Naive thymus-derived CD8-positive, alpha-beta T cell (primary cell): ENCODE results near the gene SRPK2. TPM values are rescaled to one million over a fixed set of nuclear protein-coding genes. Genes with fewer than 3 reads are reported as not detected.
"Not testable (repeated sequence)": the region's sequence is repeated elsewhere in the genome, so short reads cannot be mapped to it uniquely, and the experiment has no call there.

ENCODE experiments used
- ATAC-seq, 2 donors: fragments of 150-1000 bp; cut with Tn5 transposase in 1 of 2; sonication (Bioruptor Pico), chemical (Tn5 transposase) in 1 of 2; 1 replicate in 1 of 2; 2 replicates in 1 of 2; pipeline ENCODE4 v1.10.0; 2021; ENCODE audit warnings: mild to moderate bottlenecking in 2 of 2, moderate library complexity in 2 of 2
- POLR2A ChIA-PET: fragments of 350-600 bp; sonication (Branson Sonifier 250); formaldehyde crosslinking; loops from one replicate; lab custom pipeline; 2021; ENCODE audit warnings: antibody characterized with exemption; lab: Charles Lee
- DNase-seq, 10 donors: peaks; one replicate each; pipeline versions ENCODE4 v3.0.0 to v3.0.0-alpha.2; 2020 to 2022
- H3K27ac Mint-ChIP-seq, 10 donors: one replicate each; pipeline ENCODE4 v1.8.0; 2020 to 2022; ENCODE audit warnings: mild to moderate bottlenecking in 10 of 10, mixed read lengths in 10 of 10, moderate library complexity in 4 of 10, inconsistent platforms in 1 of 10
- H3K27me3 Mint-ChIP-seq, 5 donors: one replicate each; pipeline ENCODE4 v1.8.0; 2021 to 2022; ENCODE audit warnings: mixed read lengths in 5 of 5
- H3K36me3 Mint-ChIP-seq, 3 donors: one replicate each; pipeline ENCODE4 v1.8.0; 2020 to 2022; ENCODE audit warnings: mixed read lengths in 3 of 3, mild to moderate bottlenecking in 2 of 3, inconsistent platforms in 1 of 3
- H3K4me1 Mint-ChIP-seq, 4 donors: one replicate each; pipeline ENCODE4 v1.8.0; 2021 to 2022; ENCODE audit warnings: mixed read lengths in 4 of 4
- H3K4me3 Mint-ChIP-seq, 10 donors: one replicate each; pipeline ENCODE4 v1.8.0; 2020 to 2022; ENCODE audit warnings: mild to moderate bottlenecking in 10 of 10, mixed read lengths in 10 of 10, moderate library complexity in 6 of 10, inconsistent platforms in 1 of 10
- H3K9me3 Mint-ChIP-seq, 9 donors: one replicate each; pipeline ENCODE4 v1.8.0; 2020 to 2022; ENCODE audit warnings: mixed read lengths in 9 of 9, mild to moderate bottlenecking in 3 of 9, inconsistent platforms in 1 of 9, moderate library complexity in 1 of 9
- polyA plus RNA-seq, 3 donors: library from polyadenylated mRNA; unstranded; fragments of 300-500 nt; fragmentation: Illumina TruSeq; gene quantifications; one replicate each; pipeline ENCODE4 v1.2.3, GENCODE V29; 2021
- total RNA-seq, 8 experiments: library from RNA in 2 of 8; stranded (reverse) in 2 of 8; gene quantifications; one replicate each; pipeline ENCODE4 v1.2.3 and lab custom pipeline; 2021 to 2026

The SRPK2 gene
- total and polyA plus RNA-seq, 5 experiments from 2014 or later, result 39.2 to 47.1 (median 40.4) TPM

DNA sequence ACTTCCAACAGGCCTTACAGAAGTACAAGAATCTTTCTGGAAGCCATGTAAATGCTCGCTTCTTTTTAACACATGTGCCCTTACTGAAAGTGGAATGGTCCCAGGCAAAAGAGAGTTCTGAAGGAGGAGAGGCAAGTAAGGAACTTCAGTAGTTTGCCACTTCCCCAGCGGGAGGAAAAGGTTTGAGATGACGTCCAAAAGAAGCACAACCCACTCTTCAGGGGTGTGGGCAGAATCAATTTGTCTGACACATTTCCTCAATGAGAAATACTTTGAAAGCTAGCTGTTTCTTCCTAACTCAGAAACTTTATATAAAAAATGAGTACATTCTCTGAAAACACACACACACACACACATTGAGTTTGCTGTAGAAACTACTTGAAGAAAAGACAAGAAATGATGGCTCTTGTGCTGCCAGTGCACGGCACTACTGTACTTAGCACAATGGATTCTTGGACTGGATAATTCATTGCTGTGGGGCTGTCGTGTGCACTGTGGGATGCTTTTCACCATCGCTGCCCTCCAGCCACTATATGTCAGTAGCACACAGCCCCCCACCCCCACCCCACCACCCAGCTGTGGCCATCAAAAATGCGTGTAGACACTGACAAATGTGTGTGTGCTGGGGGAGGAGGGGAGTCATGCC lies 183.0 kb downstream of the SRPK2 start:
- DNase-seq (peak in 5 of 10 donors; percentile 21 to 51 (median 38)), ATAC-seq (peak; percentile 76 to 85)
- H3K27ac Mint-ChIP-seq, result peak overlapping the region in 9 of 10 donors; percentile 29 to 81 (median 64)
- no peaks in the 10 kb centered on the region for H3K27me3 Mint-ChIP-seq
- H3K9me3 Mint-ChIP-seq, result no peaks in the 10 kb centered on the region
- peaks cover 0 to 27% (median 17%) of the 10 kb centered on the region in 3 donors for H3K36me3 Mint-ChIP-seq
- POLR2A ChIA-PET, result no interaction called here
- H3K4me3 Mint-ChIP-seq, result peak overlapping the region in 8 of 10 donors; percentile 8 to 57 (median 34)
- H3K4me1 Mint-ChIP-seq, result peaks cover 30 to 66% (median 59%) of the 10 kb centered on the region in 4 donors

DNA sequence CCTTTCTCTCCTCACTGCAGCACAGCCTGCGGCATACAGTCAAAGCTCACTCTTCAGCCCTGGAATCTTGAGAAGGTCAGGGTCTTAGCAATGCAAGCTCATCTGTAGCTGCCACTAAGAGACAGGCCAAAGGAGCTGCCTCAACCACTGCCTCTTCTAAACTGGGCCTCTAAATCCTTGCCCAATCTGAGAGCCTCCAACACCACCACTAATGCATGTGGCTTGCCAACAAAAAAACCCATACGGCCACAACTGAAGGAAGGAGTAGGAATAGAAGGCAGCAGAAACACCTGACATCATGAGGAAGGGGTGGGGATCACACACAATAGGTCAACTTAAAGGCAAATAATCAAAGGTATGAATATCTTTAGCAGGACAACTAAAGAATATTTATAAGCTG lies 183.8 kb downstream of the SRPK2 start:
- peak overlapping the region in 1 of 10 donors; percentile 5 for H3K4me3 Mint-ChIP-seq
- DNase-seq (no peak), ATAC-seq (no peak)
- H3K4me1 Mint-ChIP-seq, result peaks cover 26 to 62% (median 54%) of the 10 kb centered on the region in 4 donors
- no peaks in the 10 kb centered on the region for H3K9me3 Mint-ChIP-seq
- H3K27ac Mint-ChIP-seq, result peak overlapping the region in 3 of 10 donors; percentile 41 to 55 (median 53)
- H3K36me3 Mint-ChIP-seq, result peaks cover 0 to 35% (median 24%) of the 10 kb centered on the region in 3 donors
- POLR2A ChIA-PET, result interaction anchor here (0.7 kb wide), 1 partner anchor 10 kb away, joined by 3 read pairs; no protein-coding TSS in a partner anchor
- no peaks in the 10 kb centered on the region for H3K27me3 Mint-ChIP-seq

DNA sequence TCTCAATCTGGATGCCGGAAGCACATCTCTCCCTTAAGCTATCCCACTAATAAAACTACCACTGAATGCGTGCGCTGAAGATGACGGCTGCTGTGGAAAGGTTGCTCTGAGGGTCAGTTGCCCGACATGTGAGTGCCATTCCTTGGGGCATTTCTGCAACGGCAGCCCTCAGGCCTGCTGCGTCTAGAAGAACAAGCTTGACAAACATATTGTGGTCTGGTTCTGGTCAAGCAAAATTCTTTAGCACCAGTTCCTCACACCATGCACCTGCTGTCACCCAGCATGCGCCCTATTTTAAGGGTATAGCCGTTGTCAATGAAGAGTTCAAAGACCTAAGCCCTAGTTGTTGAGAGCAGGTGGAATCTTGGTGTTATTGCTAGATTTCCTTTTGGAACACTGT lies 184.2 kb downstream of the SRPK2 start:
- POLR2A ChIA-PET, result interaction anchor here (0.7 to 1.0 kb wide), 2 partner anchors 11 to 190 kb away, joined by 3 read pairs; partner anchors contain the start of gene KMT2E
- peak overlapping the region in 1 of 10 donors; percentile 12 for H3K27ac Mint-ChIP-seq
- no peak for ATAC-seq
- H3K9me3 Mint-ChIP-seq, result no peaks in the 10 kb centered on the region
- no peak overlapping the region for H3K4me3 Mint-ChIP-seq
- no peak for DNase-seq
- peaks cover 25 to 59% (median 52%) of the 10 kb centered on the region in 4 donors for H3K4me1 Mint-ChIP-seq
- H3K27me3 Mint-ChIP-seq, result no peaks in the 10 kb centered on the region
- H3K36me3 Mint-ChIP-seq, result peaks cover 0 to 37% (median 24%) of the 10 kb centered on the region in 3 donors

DNA sequence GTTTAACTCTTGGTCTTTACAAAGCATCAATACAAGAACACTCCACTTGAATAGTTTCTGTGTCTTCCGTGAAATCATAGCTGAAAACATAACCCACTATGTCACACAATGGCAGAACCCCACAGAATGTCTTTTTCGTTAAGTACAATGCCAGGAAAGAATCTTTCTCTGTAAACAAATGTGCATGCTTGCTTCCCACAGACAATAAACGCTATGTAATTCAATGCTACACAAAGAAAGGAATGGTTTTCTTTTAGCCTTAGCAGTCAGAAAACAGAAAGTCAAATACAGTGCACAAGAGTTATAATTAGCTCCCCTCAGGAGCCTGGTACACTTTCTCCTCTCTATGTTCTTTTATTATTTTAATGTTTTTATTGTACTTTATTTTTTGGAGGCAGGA lies 186.1 kb downstream of the SRPK2 start:
- Mint-ChIP-seq H3K9me3 (no peaks in the 10 kb centered on the region), H3K27ac (peak overlapping the region in 1 of 10 donors; percentile 46), H3K4me3 (no peak overlapping the region), H3K4me1 (peaks cover 23 to 58% (median 48%) of the 10 kb centered on the region in 4 donors), H3K36me3 (peaks cover 0 to 52% (median 31%) of the 10 kb centered on the region in 3 donors), H3K27me3 (no peaks in the 10 kb centered on the region)
- no peak for DNase-seq
- POLR2A ChIA-PET, result no interaction called here
- ATAC-seq, result no peak

DNA sequence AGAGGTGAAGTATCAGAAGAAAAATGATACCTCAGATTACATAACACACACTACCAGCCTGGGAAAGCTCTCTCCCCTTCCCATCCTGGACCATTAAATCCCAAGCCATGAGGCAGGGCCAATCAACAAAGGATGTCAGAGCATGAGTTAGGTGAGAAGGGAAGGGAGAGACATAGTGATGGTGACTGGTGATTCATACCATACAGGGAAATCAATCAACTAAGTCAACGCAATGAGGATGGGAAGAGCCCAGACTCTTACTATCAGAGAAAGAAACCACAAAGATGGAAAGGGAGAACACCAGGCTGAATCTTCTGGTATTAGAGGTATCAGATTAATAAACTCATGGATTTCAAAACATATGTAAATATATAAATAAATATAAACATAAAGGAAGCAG lies 189.3 kb downstream of the SRPK2 start:
- no peaks in the 10 kb centered on the region for H3K27me3 Mint-ChIP-seq
- H3K4me3 Mint-ChIP-seq, result no peak overlapping the region
- H3K36me3 Mint-ChIP-seq, result peaks cover 0 to 65% (median 34%) of the 10 kb centered on the region in 3 donors
- no peaks in the 10 kb centered on the region for H3K9me3 Mint-ChIP-seq
- no peak for DNase-seq
- H3K4me1 Mint-ChIP-seq, result peaks cover 18 to 37% (median 26%) of the 10 kb centered on the region in 4 donors
- no peak for ATAC-seq
- POLR2A ChIA-PET, result no interaction called here
- H3K27ac Mint-ChIP-seq, result no peak overlapping the region

DNA sequence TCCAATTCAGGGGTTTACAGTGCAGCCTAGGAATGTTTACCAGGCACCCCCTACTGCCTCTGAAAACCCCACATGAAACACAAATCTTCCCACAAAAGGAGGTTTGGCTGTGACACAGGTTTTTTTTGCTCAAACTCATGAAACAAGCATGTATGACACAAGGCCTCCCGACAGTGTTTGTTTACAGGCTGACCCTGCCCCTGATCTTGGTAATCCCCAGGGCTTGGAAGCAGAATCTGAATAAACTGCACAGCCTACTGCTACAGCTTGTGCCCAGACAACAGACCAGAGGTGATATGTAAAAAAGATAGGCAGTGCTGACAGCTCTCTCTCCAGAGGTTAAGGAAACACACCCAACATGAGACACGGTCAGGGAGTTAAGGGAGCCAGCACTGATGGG lies 190.5 kb downstream of the SRPK2 start:
- H3K27ac Mint-ChIP-seq, result no peak overlapping the region
- no peak overlapping the region for H3K4me3 Mint-ChIP-seq

DNA sequence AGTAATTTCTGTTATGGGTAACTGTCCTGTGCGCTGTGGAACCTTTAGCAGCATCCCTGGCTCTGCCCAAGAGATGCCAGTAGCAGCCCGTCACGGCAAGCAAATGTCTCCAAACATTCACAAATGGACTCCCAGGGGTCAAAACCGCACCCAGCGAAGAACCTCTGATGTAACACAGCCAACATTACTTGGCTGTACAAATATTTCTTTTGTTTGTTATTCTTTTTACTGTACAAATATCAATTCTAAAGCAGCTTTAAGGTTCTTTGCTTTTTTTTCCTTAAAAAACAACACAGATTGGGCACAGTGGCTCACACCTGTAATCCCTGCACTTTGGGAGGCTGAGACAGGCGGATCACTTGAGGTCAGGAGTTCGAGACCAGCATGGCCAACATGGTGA lies 192.2 kb downstream of the SRPK2 start:
- DNase-seq (no peak), ATAC-seq (no peak)
- Mint-ChIP-seq H3K9me3 (no peaks in the 10 kb centered on the region), H3K27ac (no peak overlapping the region), H3K4me1 (peaks cover 18 to 37% (median 32%) of the 10 kb centered on the region in 4 donors), H3K36me3 (peaks cover 0 to 55% (median 25%) of the 10 kb centered on the region in 3 donors), H3K4me3 (no peak overlapping the region), H3K27me3 (no peaks in the 10 kb centered on the region)
- POLR2A ChIA-PET, result no interaction called here

More for the DNA sequence above, 190.5 kb downstream of the SRPK2 start:
- POLR2A ChIA-PET, result no interaction called here
- Mint-ChIP-seq H3K27me3 (no peaks in the 10 kb centered on the region), H3K4me1 (peaks cover 18 to 33% (median 26%) of the 10 kb centered on the region in 4 donors), H3K9me3 (no peaks in the 10 kb centered on the region), H3K36me3 (peaks cover 0 to 66% (median 36%) of the 10 kb centered on the region in 3 donors)
- ATAC-seq, result no peak
- no peak for DNase-seq

DNA sequence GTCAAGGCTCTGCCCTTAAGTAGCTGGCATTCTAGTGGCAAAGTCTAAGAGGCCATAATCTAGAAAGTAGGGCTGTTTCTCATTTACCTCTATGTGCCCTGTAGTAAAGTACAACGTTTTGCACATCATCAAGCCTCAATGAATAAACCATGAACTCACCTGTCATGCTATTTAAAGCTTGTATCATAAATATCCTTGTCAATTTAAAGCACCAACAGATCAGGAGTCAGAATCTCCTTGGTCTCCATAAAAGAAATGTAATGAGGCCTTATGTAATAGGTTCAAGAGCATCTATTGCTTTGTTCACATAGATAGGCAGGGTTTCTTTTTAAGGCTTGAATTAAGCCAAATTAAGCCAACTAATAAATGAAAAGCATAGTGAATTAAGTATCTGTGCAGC lies 192.8 kb downstream of the SRPK2 start:
- Mint-ChIP-seq H3K4me3 (no peak overlapping the region), H3K4me1 (peaks cover 18 to 43% (median 33%) of the 10 kb centered on the region in 4 donors), H3K27me3 (no peaks in the 10 kb centered on the region), H3K27ac (peak overlapping the region in 1 of 10 donors; percentile 20), H3K36me3 (peaks cover 0 to 49% (median 23%) of the 10 kb centered on the region in 3 donors), H3K9me3 (no peaks in the 10 kb centered on the region)
- POLR2A ChIA-PET, result no interaction called here
- no peak for DNase-seq
- no peak for ATAC-seq

DNA sequence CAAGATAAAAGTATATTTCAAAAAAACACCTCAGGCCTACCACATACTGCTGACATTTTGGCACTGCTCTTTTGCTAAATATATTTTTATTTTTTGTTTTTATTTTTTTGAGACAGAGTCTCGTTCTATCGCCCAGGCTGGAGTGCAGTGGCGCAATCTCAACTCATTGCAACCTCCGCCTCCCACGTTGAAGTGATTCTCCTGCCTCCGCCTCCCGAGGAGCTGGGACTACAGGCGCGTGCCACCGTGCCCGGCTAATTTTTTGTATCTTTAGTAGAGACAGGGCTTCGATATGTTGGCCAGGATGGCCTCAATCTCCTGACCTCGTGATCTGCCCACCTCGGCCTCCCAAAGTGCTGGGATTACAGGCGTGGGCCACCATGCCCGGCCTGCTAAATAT lies 193.8 kb downstream of the SRPK2 start:
- H3K4me3 Mint-ChIP-seq, ATAC-seq, H3K9me3 Mint-ChIP-seq, POLR2A ChIA-PET, H3K27me3 Mint-ChIP-seq, DNase-seq: not testable (repeated sequence)
- H3K27ac Mint-ChIP-seq, result peak overlapping the region in 2 of 10 donors; percentile 20 to 29
- peaks cover 0 to 40% (median 19%) of the 10 kb centered on the region in 3 donors for H3K36me3 Mint-ChIP-seq
- H3K4me1 Mint-ChIP-seq, result peaks cover 16 to 44% (median 33%) of the 10 kb centered on the region in 4 donors

DNA sequence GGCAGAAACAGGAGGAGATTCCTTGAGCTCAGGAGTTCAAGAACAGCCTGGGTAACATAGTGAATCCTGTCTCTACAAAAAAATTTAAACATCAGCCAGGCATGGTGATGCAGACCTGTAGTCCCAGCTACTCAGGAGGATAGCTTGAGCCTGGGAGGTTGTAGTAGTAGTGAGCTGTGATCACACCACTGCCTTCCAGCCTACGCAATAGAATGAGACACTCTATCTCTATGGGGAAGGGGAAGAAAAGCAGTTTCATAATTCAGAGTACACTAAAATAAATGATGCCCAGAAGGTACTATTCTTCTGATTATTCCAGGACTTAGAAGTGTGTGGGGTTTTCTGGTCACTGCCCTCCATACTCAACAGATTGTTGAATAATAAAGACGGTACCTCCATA lies 197.4 kb downstream of the SRPK2 start:
- ATAC-seq, result no peak
- peak overlapping the region in 2 of 10 donors; percentile 11 to 12 for H3K27ac Mint-ChIP-seq

DNA sequence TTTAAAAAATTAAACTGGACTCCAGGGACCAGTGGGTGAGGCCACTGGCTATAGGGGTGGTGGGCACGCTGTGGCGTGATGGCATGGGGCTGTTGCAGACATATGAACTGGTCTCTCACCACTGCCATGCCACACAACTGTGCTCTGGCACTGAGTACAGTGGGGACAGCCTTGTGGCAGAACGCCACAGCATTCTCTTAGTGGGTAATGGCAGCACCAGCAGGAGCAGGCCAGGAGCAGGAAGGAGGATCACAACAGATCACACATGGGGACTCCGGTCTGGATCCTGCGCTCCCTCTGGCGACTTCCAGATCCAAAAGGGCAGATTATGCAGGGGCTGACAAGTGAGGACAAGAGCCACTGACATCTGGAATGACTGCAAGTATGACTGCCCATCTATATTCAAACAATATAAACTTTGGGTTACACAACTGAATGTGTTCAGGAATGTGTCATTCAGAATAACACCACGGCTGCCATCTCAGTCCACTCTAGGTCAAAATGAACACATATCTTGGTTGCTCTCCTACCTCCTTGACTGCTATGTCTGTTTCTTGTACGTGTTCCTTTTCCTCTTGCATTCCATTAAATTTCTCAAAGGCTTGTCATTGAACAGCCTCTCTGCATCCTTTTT lies 198.7 kb downstream of the SRPK2 start:
- Mint-ChIP-seq H3K4me1 (peaks cover 7 to 39% (median 24%) of the 10 kb centered on the region in 4 donors), H3K4me3 (no peak overlapping the region), H3K27ac (no peak overlapping the region), H3K36me3 (peaks cover 0 to 10% (median 8%) of the 10 kb centered on the region in 3 donors), H3K9me3 (no peaks in the 10 kb centered on the region), H3K27me3 (no peaks in the 10 kb centered on the region)
- POLR2A ChIA-PET, result no interaction called here
- DNase-seq (no peak), ATAC-seq (no peak)

More for the DNA sequence above, 197.4 kb downstream of the SRPK2 start:
- Mint-ChIP-seq H3K9me3 (no peaks in the 10 kb centered on the region), H3K4me1 (peaks cover 12 to 42% (median 29%) of the 10 kb centered on the region in 4 donors), H3K4me3 (no peak overlapping the region), H3K27me3 (no peaks in the 10 kb centered on the region), H3K36me3 (peaks cover 0 to 19% (median 10%) of the 10 kb centered on the region in 3 donors)
- POLR2A ChIA-PET, result interaction anchor here (0.6 kb wide), 1 partner anchor 196 kb away, joined by 4 read pairs; no protein-coding TSS in a partner anchor
- no peak for DNase-seq

DNA sequence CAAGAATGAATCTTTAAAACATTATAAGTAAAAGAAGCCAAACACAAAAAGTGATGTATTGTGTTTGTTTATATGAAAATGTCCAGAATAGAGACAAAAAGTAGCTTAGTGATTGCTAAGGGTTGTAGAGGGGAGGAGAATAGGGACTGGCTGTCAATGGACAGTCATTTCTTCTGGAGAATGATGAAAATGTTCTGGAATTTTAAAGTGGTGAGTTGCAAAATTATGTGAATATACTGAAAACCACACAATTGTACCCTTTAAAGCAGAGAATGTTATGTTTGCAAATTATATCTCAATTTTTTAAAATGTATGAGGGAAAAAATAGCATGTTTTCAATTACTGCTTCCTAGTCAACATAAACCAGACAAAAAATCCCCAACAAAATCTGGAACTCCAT lies 200.5 kb downstream of the SRPK2 start:
- Mint-ChIP-seq H3K9me3 (no peaks in the 10 kb centered on the region), H3K27ac (peak overlapping the region in 1 of 10 donors; percentile 5), H3K4me3 (no peak overlapping the region), H3K27me3 (no peaks in the 10 kb centered on the region), H3K36me3 (peaks cover 0 to 6% (median 5%) of the 10 kb centered on the region in 3 donors), H3K4me1 (peaks cover 7 to 34% (median 21%) of the 10 kb centered on the region in 4 donors)
- DNase-seq (no peak), ATAC-seq (no peak)
- POLR2A ChIA-PET, result no interaction called here
